CD4-positive, alpha-beta T cell treated with Interferon gamma for 1 hour (primary cell): Measurements from ENCODE around the gene SLC25A20.
"Not testable (repeated sequence)": the region's sequence is repeated elsewhere in the genome, so short reads cannot be mapped to it uniquely, and the experiment has no call there.

ENCODE experiments used
- DNase-seq: peaks from one replicate; pipeline ENCODE4 v3.0.0-alpha.2; 2020

The SLC25A20 gene

GRCh38 chr3:48837163-48837562 is 61.5 kb downstream of the SLC25A20 start:
- no peak for DNase-seq

- no peak for DNase-seq
These were observed 62.9 kb downstream of the SLC25A20 start for GRCh38 chr3:48835650-48836366.

GRCh38 chr3:48832684-48833083 is 66.0 kb downstream of the SLC25A20 start:
- DNase-seq: no peak

GRCh38 chr3:48830715-48831114 is 68.0 kb downstream of the SLC25A20 start:
- no peak for DNase-seq

- not testable (repeated sequence) for DNase-seq
These were observed 69.2 kb downstream of the SLC25A20 start for GRCh38 chr3:48829525-48829924.

GRCh38 chr3:48827874-48828273 is 70.8 kb downstream of the SLC25A20 start:
- not testable (repeated sequence) for DNase-seq

GRCh38 chr3:48826451-48826850 is 72.2 kb downstream of the SLC25A20 start:
- no peak for DNase-seq

GRCh38 chr3:48820612-48821324 is 77.9 kb downstream of the SLC25A20 start:
- no peak for DNase-seq

GRCh38 chr3:48819234-48820221 is 79.2 kb downstream of the SLC25A20 start:
- DNase-seq: no peak

- DNase-seq: no peak
These were observed 87.2 kb downstream of the SLC25A20 start for GRCh38 chr3:48811524-48811923.
